ENCODE results near the gene MED9. TPM values are rescaled to one million over a fixed set of nuclear protein-coding genes. Genes with fewer than 3 reads are reported as not detected.

Gene MED9
- total RNA-seq, 2 experiments from 2014 or later = 21.8 to 27.5 TPM

DNA sequence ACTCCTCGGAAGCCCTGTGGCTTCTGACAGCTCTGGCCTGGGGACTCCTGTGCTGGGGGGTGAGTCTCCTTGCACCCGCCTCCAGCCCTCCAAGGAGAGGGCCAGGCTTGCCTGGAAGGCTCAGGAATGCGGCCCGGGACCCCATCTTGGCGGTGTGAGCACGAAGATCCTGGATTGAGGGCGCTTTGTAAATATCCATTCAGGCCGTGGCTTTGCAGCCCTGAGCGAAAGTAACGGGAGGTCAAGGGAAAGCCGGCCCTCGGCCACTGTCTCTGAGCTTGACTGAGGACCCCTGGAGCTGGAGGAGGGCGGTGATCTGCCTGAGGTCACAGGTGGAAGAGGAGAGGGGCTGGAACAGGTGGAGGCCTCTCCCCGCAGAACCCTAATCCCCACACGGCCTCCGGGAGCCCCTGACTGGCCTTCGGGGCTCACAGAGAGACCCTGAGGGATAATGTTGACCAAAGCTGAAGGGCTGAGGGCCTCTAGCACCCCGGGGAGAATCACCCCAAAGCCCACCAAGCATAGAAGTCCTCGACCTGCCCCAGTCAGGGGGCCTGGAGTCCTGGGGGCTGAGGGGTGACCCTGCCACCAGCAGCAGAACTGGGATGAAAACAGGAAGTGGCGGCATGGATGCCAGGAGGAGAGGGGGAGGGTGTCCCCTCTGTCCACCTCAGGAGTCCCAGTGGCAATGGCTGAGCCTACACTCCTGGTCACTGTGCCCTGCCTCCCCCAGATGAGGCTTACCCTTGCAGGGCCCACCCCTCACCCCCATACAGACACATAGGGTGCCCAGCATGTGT lies 27.7 kb downstream of the MED9 start:
- no peak overlapping the region for H2AFZ ChIP-seq (ENCODE audit: low read length)
- H3K4me3 ChIP-seq (ENCODE audit: low read depth, low read length, poor library complexity, severe bottlenecking) = no peak overlapping the region
- H3K9me2 ChIP-seq (ENCODE audit: insufficient read depth, low read length) = no peaks in the 10 kb centered on the region
- no peaks in the 10 kb centered on the region for H3K4me1 ChIP-seq (ENCODE audit: insufficient read depth, low read length, poor library complexity, severe bottlenecking)
- H3K79me2 ChIP-seq (ENCODE audit: insufficient read depth, low read depth, low read length) = no peaks in the 10 kb centered on the region
- TF ChIP-seq EZH2phosphoT487 (IDR thresholded peaks at IDR 0.05; ENCODE audit: borderline replicate concordance, low read depth, low read length) = no peak
- no peak for TF ChIP-seq CTCF (conservative IDR thresholded peaks at IDR 0.05; ENCODE audit: low read length)
- no peak overlapping the region for H3K27ac ChIP-seq (ENCODE audit: low read depth, low read length, poor library complexity, severe bottlenecking)
- BruUV-seq (replicated peaks) = no TSS peak
- POLR2A ChIA-PET = no interaction called here
- no peaks in the 10 kb centered on the region for H4K20me1 ChIP-seq (ENCODE audit: insufficient read depth, low read length)
- CTCF ChIA-PET (ENCODE audit: unreplicated experiment) = no interaction called here
- H3K4me2 ChIP-seq (ENCODE audit: low read length) = no peak overlapping the region
- H3K36me3 ChIP-seq (ENCODE audit: insufficient read depth, low read length) = no peaks in the 10 kb centered on the region
- DNase-seq (ENCODE audit: low spot score) = no peak
- no peaks in the 10 kb centered on the region for H3K9me3 ChIP-seq (ENCODE audit: low read length)
- intact Hi-C loops (cut with micrococcal nuclease; ENCODE audit: unreplicated experiment) = no loop called here

DNA sequence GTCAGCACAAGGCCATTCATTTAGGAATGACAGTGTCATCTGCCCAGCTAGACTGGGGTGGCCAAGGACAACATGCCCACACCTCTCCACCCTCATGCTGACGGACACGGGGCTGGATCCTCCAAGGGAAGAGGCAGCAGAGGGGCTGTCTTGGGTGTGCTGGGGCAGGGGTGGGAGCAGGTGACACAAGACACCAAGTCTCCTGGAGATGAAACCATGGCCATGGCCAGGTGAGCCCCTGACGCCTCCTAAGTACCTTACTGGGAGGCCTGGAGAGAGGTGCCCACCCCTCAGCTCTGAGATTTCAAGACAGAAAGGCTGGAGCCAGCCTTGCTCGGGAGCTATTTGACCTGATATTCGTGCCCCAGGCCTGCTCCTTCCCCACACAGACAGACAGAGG lies 28.4 kb downstream of the MED9 start:
- ChIA-PET CTCF (ENCODE audit: unreplicated experiment) (no interaction called here), POLR2A (no interaction called here)
- intact Hi-C loops (cut with micrococcal nuclease; ENCODE audit: unreplicated experiment) = no loop called here
- no peaks in the 10 kb centered on the region for H3K79me2 ChIP-seq (ENCODE audit: insufficient read depth, low read depth, low read length)
- H3K27ac ChIP-seq (ENCODE audit: low read depth, low read length, poor library complexity, severe bottlenecking) = no peak overlapping the region
- no peak for TF ChIP-seq EZH2phosphoT487 (IDR thresholded peaks at IDR 0.05; ENCODE audit: borderline replicate concordance, low read depth, low read length)
- no peak for TF ChIP-seq CTCF (conservative IDR thresholded peaks at IDR 0.05; ENCODE audit: low read length)
- H3K4me1 ChIP-seq (ENCODE audit: insufficient read depth, low read length, poor library complexity, severe bottlenecking) = no peaks in the 10 kb centered on the region
- H3K9me3 ChIP-seq (ENCODE audit: low read length) = no peaks in the 10 kb centered on the region
- H4K20me1 ChIP-seq (ENCODE audit: insufficient read depth, low read length) = no peaks in the 10 kb centered on the region
- H2AFZ ChIP-seq (ENCODE audit: low read length) = no peak overlapping the region
- no peak overlapping the region for H3K4me3 ChIP-seq (ENCODE audit: low read depth, low read length, poor library complexity, severe bottlenecking)
- DNase-seq (ENCODE audit: low spot score) = no peak
- no TSS peak for BruUV-seq (replicated peaks)
- no peaks in the 10 kb centered on the region for H3K9me2 ChIP-seq (ENCODE audit: insufficient read depth, low read length)
- no peak overlapping the region for H3K4me2 ChIP-seq (ENCODE audit: low read length)
- H3K36me3 ChIP-seq (ENCODE audit: insufficient read depth, low read length) = no peaks in the 10 kb centered on the region

DNA sequence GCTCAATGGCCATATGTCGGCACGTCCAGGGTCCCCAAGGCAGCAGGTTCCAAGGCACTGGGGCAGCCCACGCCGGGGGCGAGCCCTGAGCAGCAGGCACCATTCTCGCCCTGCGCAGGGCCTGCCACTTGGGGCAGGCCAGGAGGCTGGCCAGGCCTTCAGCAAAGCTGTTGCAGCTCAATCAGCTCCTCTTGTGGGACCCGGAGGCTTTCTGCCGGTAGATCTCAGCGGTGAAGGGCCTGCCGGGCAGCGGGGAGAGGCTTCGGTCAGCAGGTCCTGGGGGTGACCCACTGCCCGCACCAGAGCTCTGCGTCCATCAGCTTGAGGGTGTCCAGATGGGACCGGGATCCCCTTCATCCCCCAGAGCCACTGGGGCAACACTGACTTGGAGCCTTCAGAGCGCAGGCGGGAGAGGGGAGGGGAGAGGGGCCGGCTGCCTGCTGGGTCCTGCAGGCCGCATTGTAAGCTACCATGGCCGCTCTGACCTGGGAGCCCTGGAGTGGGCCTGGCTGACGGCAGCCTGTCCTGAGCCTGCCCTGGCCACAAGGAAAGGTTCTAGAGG lies 28.9 kb downstream of the MED9 start:
- intact Hi-C loops (cut with micrococcal nuclease; ENCODE audit: unreplicated experiment) = no loop called here
- no TSS peak for BruUV-seq (replicated peaks)
- no peaks in the 10 kb centered on the region for H3K36me3 ChIP-seq (ENCODE audit: insufficient read depth, low read length)
- no peaks in the 10 kb centered on the region for H3K9me2 ChIP-seq (ENCODE audit: insufficient read depth, low read length)
- no peak overlapping the region for H3K27ac ChIP-seq (ENCODE audit: low read depth, low read length, poor library complexity, severe bottlenecking)
- H3K79me2 ChIP-seq (ENCODE audit: insufficient read depth, low read depth, low read length) = no peaks in the 10 kb centered on the region
- no peak for TF ChIP-seq CTCF (conservative IDR thresholded peaks at IDR 0.05; ENCODE audit: low read length)
- TF ChIP-seq EZH2phosphoT487 (IDR thresholded peaks at IDR 0.05; ENCODE audit: borderline replicate concordance, low read depth, low read length) = no peak
- no peak overlapping the region for H3K4me2 ChIP-seq (ENCODE audit: low read length)
- no peaks in the 10 kb centered on the region for H4K20me1 ChIP-seq (ENCODE audit: insufficient read depth, low read length)
- H3K4me3 ChIP-seq (ENCODE audit: low read depth, low read length, poor library complexity, severe bottlenecking) = no peak overlapping the region
- ChIA-PET CTCF (ENCODE audit: unreplicated experiment) (no interaction called here), POLR2A (no interaction called here)
- no peak for DNase-seq (ENCODE audit: low spot score)
- H2AFZ ChIP-seq (ENCODE audit: low read length) = no peak overlapping the region
- no peaks in the 10 kb centered on the region for H3K4me1 ChIP-seq (ENCODE audit: insufficient read depth, low read length, poor library complexity, severe bottlenecking)
- no peaks in the 10 kb centered on the region for H3K9me3 ChIP-seq (ENCODE audit: low read length)

Measured in OCI-LY7 (cell line).